ENCODE data around the gene SLC16A5. TPM values are rescaled to one million over a fixed set of nuclear protein-coding genes. Genes with fewer than 3 reads are reported as not detected.

Gene SLC16A5
- total RNA-seq, 1 donor from 2014 or later, result 3.9 TPM

Other genes with a start within 250 kb of the SLC16A5 start
- under 0.01 TPM in 1 of 2 replicates, not detected in the other for gene GRIN2C, start 228.1 kb upstream of the SLC16A5 start, total RNA-seq
- gene FDXR, start 215.0 kb upstream of the SLC16A5 start, total RNA-seq, result 21.6 and 40.1 TPM in 2 replicates
- gene FADS6, start 194.3 kb upstream of the SLC16A5 start, total RNA-seq, result not detected in 2 replicates
- gene USH1G, start 164.7 kb upstream of the SLC16A5 start, total RNA-seq, result not detected in 2 replicates
- not detected in 2 replicates for gene OTOP2, start 163.7 kb upstream of the SLC16A5 start, total RNA-seq
- gene OTOP3, start 152.1 kb upstream of the SLC16A5 start, total RNA-seq, result not detected in 2 replicates
- 31.6 and 48.5 TPM in 2 replicates for gene HID1, start 115.2 kb upstream of the SLC16A5 start, total RNA-seq
- gene CDR2L, start 100.3 kb upstream of the SLC16A5 start, total RNA-seq, result 7.2 and 10.2 TPM in 2 replicates
- gene MRPL58, start 75.3 kb upstream of the SLC16A5 start, total RNA-seq, result 16.2 and 28.0 TPM in 2 replicates
- gene ATP5PD, start 41.0 kb upstream of the SLC16A5 start, total RNA-seq, result 138 and 188 TPM in 2 replicates
- gene KCTD2, start 40.7 kb upstream of the SLC16A5 start, total RNA-seq, result 9.1 and 14.9 TPM in 2 replicates
- gene ARMC7, start 22.0 kb downstream of the SLC16A5 start, total RNA-seq, result 3.9 and 6.2 TPM in 2 replicates
- gene NT5C, start 43.8 kb downstream of the SLC16A5 start, total RNA-seq, result 42.4 and 46.0 TPM in 2 replicates
- gene JPT1, start 66.6 kb downstream of the SLC16A5 start, total RNA-seq, result 87.1 and 122 TPM in 2 replicates
- gene SUMO2, start 95.0 kb downstream of the SLC16A5 start, total RNA-seq, result 90.8 and 94.6 TPM in 2 replicates
- gene NUP85, start 117.7 kb downstream of the SLC16A5 start, total RNA-seq, result 39.4 and 39.7 TPM in 2 replicates
- 6.3 and 12.0 TPM in 2 replicates for gene GGA3, start 173.7 kb downstream of the SLC16A5 start, total RNA-seq
- gene MRPS7, start 173.9 kb downstream of the SLC16A5 start, total RNA-seq, result 60.1 and 70.2 TPM in 2 replicates
- gene MIF4GD, start 183.3 kb downstream of the SLC16A5 start, total RNA-seq, result 10.4 and 10.9 TPM in 2 replicates
- 6.2 and 6.6 TPM in 2 replicates for gene SLC25A19, start 201.5 kb downstream of the SLC16A5 start, total RNA-seq